ENCODE data around the gene TIMM17A. TPM values are rescaled to one million over a fixed set of nuclear protein-coding genes. Genes with fewer than 3 reads are reported as not detected.

Gene TIMM17A
- total and polyA plus RNA-seq, 2 of the 4 experiments (the other 2 are of a cell fraction): 80.4 to 87.3 TPM

DNA sequence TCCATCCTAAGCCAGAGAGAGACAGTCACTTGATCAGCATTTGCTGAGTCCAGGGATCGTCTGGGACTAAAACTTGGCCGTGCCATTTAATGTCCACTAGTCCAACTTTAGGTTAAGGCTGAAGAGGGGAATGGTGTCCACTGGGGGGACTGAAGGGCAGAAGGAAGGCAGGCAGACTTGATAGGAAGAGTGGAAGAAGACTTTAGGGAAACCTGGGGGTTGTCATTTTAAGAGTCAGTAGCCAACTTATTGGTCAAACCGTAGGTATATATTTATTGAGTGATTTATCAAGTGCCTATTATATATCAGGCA lies 7.7 kb upstream of the TIMM17A start (continued):
- TF ChIP-seq, protein P1, sequence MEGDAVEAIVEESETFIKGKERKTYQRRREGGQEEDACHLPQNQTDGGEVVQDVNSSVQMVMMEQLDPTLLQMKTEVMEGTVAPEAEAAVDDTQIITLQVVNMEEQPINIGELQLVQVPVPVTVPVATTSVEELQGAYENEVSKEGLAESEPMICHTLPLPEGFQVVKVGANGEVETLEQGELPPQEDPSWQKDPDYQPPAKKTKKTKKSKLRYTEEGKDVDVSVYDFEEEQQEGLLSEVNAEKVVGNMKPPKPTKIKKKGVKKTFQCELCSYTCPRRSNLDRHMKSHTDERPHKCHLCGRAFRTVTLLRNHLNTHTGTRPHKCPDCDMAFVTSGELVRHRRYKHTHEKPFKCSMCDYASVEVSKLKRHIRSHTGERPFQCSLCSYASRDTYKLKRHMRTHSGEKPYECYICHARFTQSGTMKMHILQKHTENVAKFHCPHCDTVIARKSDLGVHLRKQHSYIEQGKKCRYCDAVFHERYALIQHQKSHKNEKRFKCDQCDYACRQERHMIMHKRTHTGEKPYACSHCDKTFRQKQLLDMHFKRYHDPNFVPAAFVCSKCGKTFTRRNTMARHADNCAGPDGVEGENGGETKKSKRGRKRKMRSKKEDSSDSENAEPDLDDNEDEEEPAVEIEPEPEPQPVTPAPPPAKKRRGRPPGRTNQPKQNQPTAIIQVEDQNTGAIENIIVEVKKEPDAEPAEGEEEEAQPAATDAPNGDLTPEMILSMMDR (conservative IDR thresholded peaks at IDR 0.05; ENCODE audit: low read depth, low read length): 0 out of 2 replicates have a peak, but pooled peaks have one; percentile 7
- TF ChIP-seq FOS (IDR thresholded peaks at IDR 0.05; ENCODE audit: low read depth, low read length) (no peak), MXI1 (IDR thresholded peaks at IDR 0.05; ENCODE audit: borderline replicate concordance, low read depth, low read length) (no peak), CEBPB (IDR thresholded peaks at IDR 0.05; ENCODE audit: low read depth, low read length) (no peak), NFE2L2 (IDR thresholded peaks at IDR 0.05; ENCODE audit: low read depth, low read length) (no peak), BHLHE40 (IDR thresholded peaks at IDR 0.05; ENCODE audit: low read depth, low read length) (no peak)

All from IMR-90 (cell line).